HUDEP-2 (cell line): Measurements from ENCODE around the gene SHB.

Experiments used
- DNase-seq, 76 experiments: peaks; one replicate each; lab custom pipeline; 2025; ENCODE audit not compliant: unreplicated experiment in 76 of 76; lab: John Stamatoyannopoulos, UW

SHB gene

GRCh38 chr9:37957664-37957953 lies 111.4 kb downstream of the SHB start:
- no peak for DNase-seq

- DNase-seq, result peak in 65 of 76 experiments; percentile 9 to 75 (median 48)
These were observed 111.9 kb downstream of the SHB start for GRCh38 chr9:37956904-37957663.

GRCh38 chr9:37956423-37956820 lies 112.6 kb downstream of the SHB start:
- no peak for DNase-seq

- DNase-seq, result no peak
These were observed 113.1 kb downstream of the SHB start for GRCh38 chr9:37955781-37956422.

- no peak for DNase-seq
These were observed 114.4 kb downstream of the SHB start for GRCh38 chr9:37954581-37954981.

- peak in 2 of 76 experiments; percentile 10 to 14 for DNase-seq
These were observed 115.1 kb downstream of the SHB start for GRCh38 chr9:37953775-37954437.

- no peak for DNase-seq
These were observed 115.7 kb downstream of the SHB start for GRCh38 chr9:37953206-37953774.

GRCh38 chr9:37952731-37953130 lies 116.3 kb downstream of the SHB start:
- no peak for DNase-seq

GRCh38 chr9:37951671-37952449 lies 117.2 kb downstream of the SHB start:
- DNase-seq, result no peak

GRCh38 chr9:37950561-37950960 lies 118.5 kb downstream of the SHB start:
- DNase-seq, result no peak

- no peak for DNase-seq
These were observed 119.5 kb downstream of the SHB start for GRCh38 chr9:37949576-37949975.

- no peak for DNase-seq
These were observed 120.5 kb downstream of the SHB start for GRCh38 chr9:37948417-37948980.

GRCh38 chr9:37947977-37948376 lies 121.0 kb downstream of the SHB start:
- peak in 3 of 76 experiments; percentile 16 to 47 (median 22) for DNase-seq

GRCh38 chr9:37947471-37947870 lies 121.6 kb downstream of the SHB start:
- DNase-seq, result no peak

- DNase-seq, result no peak
These were observed 122.1 kb downstream of the SHB start for GRCh38 chr9:37946971-37947370.

- no peak for DNase-seq
These were observed 123.0 kb downstream of the SHB start for GRCh38 chr9:37946041-37946440.

GRCh38 chr9:37944671-37945481 lies 124.2 kb downstream of the SHB start:
- DNase-seq, result no peak

GRCh38 chr9:37944266-37944650 lies 124.8 kb downstream of the SHB start:
- DNase-seq, result no peak

- DNase-seq, result no peak
These were observed 125.4 kb downstream of the SHB start for GRCh38 chr9:37943345-37944265.
